CD14-positive monocyte (primary cell): ENCODE measurements around the gene BDH1. TPM values are rescaled to one million over a fixed set of nuclear protein-coding genes. Genes with fewer than 3 reads are reported as not detected.
"Not testable (repeated sequence)": the region's sequence is repeated elsewhere in the genome, so short reads cannot be mapped to it uniquely, and the experiment has no call there.

Experiments used
- DNase-seq, 3 donors: peaks; one replicate each; pipeline ENCODE4 v3.0.0-alpha.2; 2011 to 2022
- H2AFZ ChIP-seq: 2 replicates; pipeline ENCODE4 v1.6.0; 2012; ENCODE audit warnings: mild to moderate bottlenecking, low read depth, low read length, inconsistent platforms; ENCODE audit not compliant: insufficient read depth, poor library complexity, severe bottlenecking
- H3K27ac ChIP-seq, 2 donors: 1 replicate in 1 of 2; 2 replicates in 1 of 2; pipeline ENCODE4 v1.5.1; 2012 to 2013; ENCODE audit warnings: low read length in 2 of 2, control low read depth in 1 of 2, inconsistent platforms in 1 of 2, low read depth in 1 of 2, mild to moderate bottlenecking in 1 of 2
- H3K27me3 ChIP-seq, 2 donors: one replicate each; pipeline versions ENCODE4 v1.6.0 to v1.6.1; 2011 to 2013; ENCODE audit warnings: low read length in 2 of 2; ENCODE audit not compliant: control insufficient read depth in 2 of 2, insufficient read depth in 2 of 2
- H3K36me3 ChIP-seq, 2 donors: replicated peaks in 1 of 2; 1 replicate in 1 of 2; 2 replicates in 1 of 2; pipeline versions ENCODE4 v1.5.1 to v1.6.1; 2012 to 2013; ENCODE audit warnings: low read length in 2 of 2, control low read depth in 1 of 2, inconsistent platforms in 1 of 2, mild to moderate bottlenecking in 1 of 2; ENCODE audit not compliant: insufficient read depth in 2 of 2, control insufficient read depth in 1 of 2
- H3K4me1 ChIP-seq, 2 donors: 1 replicate in 1 of 2; 2 replicates in 1 of 2; pipeline versions ENCODE4 v1.5.1 to v1.6.1; 2012 to 2013; ENCODE audit warnings: low read length in 2 of 2, control low read depth in 1 of 2, inconsistent platforms in 1 of 2, mild to moderate bottlenecking in 1 of 2, moderate library complexity in 1 of 2; ENCODE audit not compliant: insufficient read depth in 2 of 2, control insufficient read depth in 1 of 2
- H3K4me2 ChIP-seq: replicated peaks from 2 replicates; pipeline ENCODE3; 2012; ENCODE audit warnings: low read length, moderate library complexity, mild to moderate bottlenecking; ENCODE audit not compliant: poor library complexity, severe bottlenecking; ENCODE audit errors: extremely low read depth
- H3K4me3 ChIP-seq, 3 experiments: fragments of 200-600 bp in 1 of 3; sonication (generic) in 1 of 3; replicated peaks in 1 of 3; 1 replicate in 2 of 3; 2 replicates in 1 of 3; pipeline ENCODE4 v1.5.1; 2011 to 2013; ENCODE audit warnings: low read length in 3 of 3, mild to moderate bottlenecking in 3 of 3, control low read depth in 2 of 3, low read depth in 2 of 3, inconsistent platforms in 1 of 3, moderate library complexity in 1 of 3
- H3K79me2 ChIP-seq: 2 replicates; pipeline ENCODE4 v1.6.0; 2012; ENCODE audit warnings: mild to moderate bottlenecking, control low read depth, inconsistent platforms, low read length, moderate library complexity; ENCODE audit not compliant: insufficient read depth
- H3K9ac ChIP-seq: 2 replicates; pipeline ENCODE4 v1.6.0; 2017; ENCODE audit warnings: low read length, mild to moderate bottlenecking; ENCODE audit not compliant: insufficient read depth, poor library complexity, severe bottlenecking
- H3K9me3 ChIP-seq, 2 donors: replicated peaks in 1 of 2; 1 replicate in 1 of 2; 2 replicates in 1 of 2; pipeline versions ENCODE4 v1.5.1 to v1.6.1; 2012 to 2013; ENCODE audit warnings: low read length in 2 of 2, control low read depth in 1 of 2; ENCODE audit not compliant: control insufficient read depth in 1 of 2, insufficient read depth in 1 of 2
- H4K20me1 ChIP-seq: 2 replicates; pipeline ENCODE4 v1.6.0; 2012; ENCODE audit warnings: mild to moderate bottlenecking, low read length, control low read depth, moderate library complexity; ENCODE audit not compliant: insufficient read depth
- H3K27ac Mint-ChIP-seq, 7 donors: one replicate each; pipeline ENCODE4 v1.8.0; 2020; ENCODE audit warnings: mild to moderate bottlenecking in 7 of 7, mixed read lengths in 7 of 7, moderate library complexity in 6 of 7, inconsistent platforms in 2 of 7
- H3K27me3 Mint-ChIP-seq, 3 donors: one replicate each; pipeline ENCODE4 v1.8.0; 2021 to 2022; ENCODE audit warnings: low read depth in 3 of 3, mild to moderate bottlenecking in 3 of 3, mixed read lengths in 3 of 3, moderate library complexity in 3 of 3, inconsistent platforms in 1 of 3
- H3K36me3 Mint-ChIP-seq, 2 donors: one replicate each; pipeline ENCODE4 v1.8.0; 2020; ENCODE audit warnings: mixed read lengths in 2 of 2, inconsistent platforms in 1 of 2, mild to moderate bottlenecking in 1 of 2
- H3K4me1 Mint-ChIP-seq: one replicate; pipeline ENCODE4 v1.8.0; 2020; ENCODE audit warnings: mild to moderate bottlenecking, mixed read lengths
- H3K4me3 Mint-ChIP-seq, 2 donors: one replicate each; pipeline ENCODE4 v1.8.0; 2020; ENCODE audit warnings: mild to moderate bottlenecking in 2 of 2, mixed read lengths in 2 of 2, moderate library complexity in 1 of 2
- H3K9me3 Mint-ChIP-seq, 7 donors: one replicate each; pipeline ENCODE4 v1.8.0; 2020 to 2022; ENCODE audit warnings: mixed read lengths in 7 of 7, mild to moderate bottlenecking in 6 of 7, moderate library complexity in 6 of 7, inconsistent platforms in 2 of 7
- CTCF ChIP-seq: fragments of 200-600 bp; IDR thresholded peaks from one replicate; pipeline ENCODE4 v1.8.0; 2022; ENCODE audit warnings: antibody characterized with exemption, mild to moderate bottlenecking
- WGBS: methylation state at CpG from one replicate; pipeline ENCODE4 v1.1.5; 2013; ENCODE audit warnings: missing lambda C conversion rate; ENCODE audit not compliant: insufficient coverage; 5-methylcytosine and 5-hydroxymethylcytosine counted together
- intact Hi-C, 2 donors: fragments of 100-400 bp; cut with micrococcal nuclease; formaldehyde crosslinking; loops; one replicate each; pipeline versions ENCODE4 v1.15.0 to v1.15.1; 2023
- polyA plus RNA-seq, 3 donors: library from polyadenylated mRNA; depleted of rRNA in 1 of 3; unstranded in 2 of 3; stranded (reverse) in 1 of 3; fragments of 300-500 nt in 2 of 3; fragments of >200 nt in 1 of 3; fragmentation: Illumina TruSeq in 2 of 3; gene quantifications; 1 replicate in 2 of 3; 2 replicates in 1 of 3; pipeline ENCODE4 v1.2.3, GENCODE V29; 2012 to 2021

The BDH1 gene
- polyA plus RNA-seq, 3 donors = 2.8 to 5.3 (median 5.2) TPM

DNA sequence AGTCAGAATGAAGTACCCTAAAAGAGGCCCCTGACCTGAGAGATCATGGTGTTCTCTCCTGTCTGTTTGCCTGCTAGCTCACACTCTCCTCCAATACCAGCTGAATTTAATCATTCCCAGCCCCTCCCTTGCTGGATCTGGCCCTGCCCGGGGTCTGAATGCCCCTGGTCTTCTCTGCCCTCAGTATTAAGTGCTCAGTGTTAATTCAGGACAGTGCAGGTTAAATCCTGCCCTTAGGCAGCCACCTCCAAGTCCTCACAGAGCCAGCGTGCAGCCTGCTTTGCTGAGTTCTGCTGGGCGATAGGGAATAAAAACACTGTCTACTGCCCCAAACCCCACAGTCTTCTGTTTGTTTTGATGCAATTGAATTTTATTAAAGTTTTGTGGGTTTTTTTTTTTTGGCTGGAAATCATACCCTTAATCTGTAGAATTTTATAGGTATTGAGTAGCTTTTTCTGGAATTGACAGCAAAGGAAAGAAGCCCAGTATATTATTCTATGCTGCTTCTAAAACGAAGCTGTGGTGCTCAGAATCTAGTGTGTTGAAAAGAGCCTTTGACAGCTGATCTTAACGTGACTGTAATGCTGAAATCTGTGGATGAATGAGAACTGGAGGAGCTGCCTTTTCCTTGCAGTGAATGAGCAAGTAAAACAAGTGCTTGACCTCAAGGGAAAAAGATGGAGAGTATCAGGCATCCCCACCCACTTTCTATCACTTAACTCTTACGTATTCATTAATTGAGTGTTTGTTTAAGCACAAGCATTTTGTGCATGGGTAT is 12.3 kb upstream of the BDH1 start:
- Mint-ChIP-seq H3K9me3 (peaks cover 8 to 33% (median 24%) of the 10 kb centered on the region in 7 donors), H3K27ac (no peak overlapping the region), H3K36me3 (no peaks in the 10 kb centered on the region), H3K4me3 (no peak overlapping the region), H3K4me1 (no peaks in the 10 kb centered on the region), H3K27me3 (peaks cover 3 to 5% (median 5%) of the 10 kb centered on the region in 3 donors)
- Histone ChIP-seq H3K9me3 (peaks cover 10 to 15% of the 10 kb centered on the region in 2 donors), H3K4me2 (no peak overlapping the region), H3K79me2 (no peaks in the 10 kb centered on the region), H3K4me1 (no peaks in the 10 kb centered on the region), H3K27ac (no peak overlapping the region), H4K20me1 (no peaks in the 10 kb centered on the region), H3K27me3 (peaks cover 0 to 5% of the 10 kb centered on the region in 2 donors), H3K9ac (no peak overlapping the region), H3K4me3 (no peak overlapping the region), H2AFZ (no peak overlapping the region), H3K36me3 (no peaks in the 10 kb centered on the region)
- TF ChIP-seq CTCF = no peak
- WGBS = 61% methylated on average over 2 of the region's 6 CpGs
- intact Hi-C loops = no loop called here
- no peak for DNase-seq

GRCh38 chr3:197566155-197566554 is 10.4 kb upstream of the BDH1 start:
- H3K36me3 Mint-ChIP-seq, intact Hi-C loops, H3K27ac Mint-ChIP-seq, H3K79me2 ChIP-seq, DNase-seq, H3K27me3 ChIP-seq, H3K4me2 ChIP-seq, H3K4me3 Mint-ChIP-seq, H3K4me1 ChIP-seq, H3K9ac ChIP-seq, H4K20me1 ChIP-seq, H3K36me3 ChIP-seq, H2AFZ ChIP-seq, H3K27ac ChIP-seq, H3K4me3 ChIP-seq, H3K4me1 Mint-ChIP-seq: not testable (repeated sequence)
- Mint-ChIP-seq H3K9me3 (peaks cover 10 to 35% (median 32%) of the 10 kb centered on the region in 7 donors), H3K27me3 (peaks cover 5 to 11% (median 10%) of the 10 kb centered on the region in 3 donors)
- peaks cover 10 to 20% of the 10 kb centered on the region in 2 donors for H3K9me3 ChIP-seq
